Panc1 (cell line): ENCODE measurements around the gene EDDM3A. TPM values are rescaled to one million over a fixed set of nuclear protein-coding genes. Genes with fewer than 3 reads are reported as not detected.

Source experiments
- ATAC-seq: fragments of 200-7000 bp; cut with Tn5 transposase; 2 replicates; pipeline ENCODE4 v1.9.1; 2020; ENCODE audit warnings: mild to moderate bottlenecking, moderate library complexity
- BruUV-seq: library from RNA; stranded (reverse); fragments of 400-500 nt; replicated peaks from 2 replicates; lab custom pipeline; 2021; lab: Mats Ljungman, UMichigan
- CTCF ChIA-PET: fragments of 300-600 bp; sonication (Branson Sonifier 250); formaldehyde crosslinking; loops from one replicate; lab custom pipeline; 2022; ENCODE audit warnings: antibody characterized with exemption; lab: Charles Lee
- POLR2A ChIA-PET: fragments of 300-600 bp; sonication (Branson Sonifier 250); formaldehyde crosslinking; loops from one replicate; lab custom pipeline; 2022; ENCODE audit warnings: antibody characterized with exemption; lab: Charles Lee
- DNase-seq: peaks from one replicate; pipeline ENCODE4 v3.0.0-alpha.2; 2010; ENCODE audit warnings: low read depth, low spot score
- H3K27ac ChIP-seq: 2 replicates; pipeline ENCODE4 v1.5.1; 2011; ENCODE audit warnings: mild to moderate bottlenecking, low read length, inconsistent platforms
- H3K27me3 ChIP-seq: fragments of 200-500 bp; sonication (Bioruptor generic); 2 replicates; pipeline ENCODE4 v1.6.0; 2014; ENCODE audit warnings: low read length, inconsistent platforms; ENCODE audit not compliant: control insufficient read depth, insufficient read depth
- H3K36me3 ChIP-seq: fragments of 200-500 bp; sonication (Bioruptor generic); 2 replicates; pipeline ENCODE4 v1.5.1; 2014; ENCODE audit warnings: inconsistent platforms, mild to moderate bottlenecking, low read length, moderate library complexity; ENCODE audit not compliant: control insufficient read depth, insufficient read depth
- H3K4me1 ChIP-seq: 2 replicates; pipeline ENCODE4 v1.5.1; 2011; ENCODE audit warnings: inconsistent platforms, mild to moderate bottlenecking, low read length, moderate library complexity; ENCODE audit not compliant: control insufficient read depth, insufficient read depth
- H3K4me3 ChIP-seq, 2 experiments: 2 replicates each; pipeline ENCODE4 v1.5.1; 2011 to 2012; ENCODE audit warnings: low read depth in 2 of 2, low read length in 2 of 2, mild to moderate bottlenecking in 2 of 2, inconsistent platforms in 1 of 2, moderate library complexity in 1 of 2
- H3K9me3 ChIP-seq: fragments of 200-500 bp; sonication (Bioruptor generic); 2 replicates; pipeline ENCODE4 v1.5.1; 2014; ENCODE audit warnings: low read depth, mild to moderate bottlenecking, inconsistent platforms, low read length, moderate library complexity; ENCODE audit not compliant: control insufficient read depth, insufficient read depth
- CTCF ChIP-seq: fragments of 450-650 bp; IDR thresholded peaks from 2 replicates; pipeline ENCODE4 v1.5.1; 2017; ENCODE audit warnings: mild to moderate bottlenecking
- POLR2AphosphoS5 ChIP-seq: IDR thresholded peaks from 2 replicates; pipeline ENCODE4 v1.6.1; 2012; ENCODE audit warnings: mild to moderate bottlenecking, low read depth, low read length, moderate library complexity
- REST ChIP-seq, 2 experiments: IDR thresholded peaks; 2 replicates each; pipeline ENCODE4 v1.6.1; 2011 to 2012; ENCODE audit warnings: low read depth in 2 of 2, control low read depth in 1 of 2, low read length in 1 of 2, mild to moderate bottlenecking in 1 of 2, moderate library complexity in 1 of 2; ENCODE audit not compliant: insufficient read depth in 1 of 2
- SIN3A ChIP-seq: IDR thresholded peaks from 2 replicates; pipeline ENCODE4 v1.6.1; 2012; ENCODE audit warnings: low read depth, mild to moderate bottlenecking, low read length, moderate library complexity, borderline replicate concordance; ENCODE audit not compliant: insufficient read depth
- TCF7L2 ChIP-seq: IDR thresholded peaks from 2 replicates; pipeline ENCODE4 v1.6.1; 2011; ENCODE audit warnings: mild to moderate bottlenecking, low read depth, low read length, inconsistent platforms
- in situ Hi-C: cut with HindIII; loops from 2 replicates; pipeline ENCODE4 v1.10.0; 2016; ENCODE audit warnings: low sequenced_read_pairs, low pct_unique_long_range_greater_than_20kb
- intact Hi-C: fragments of 100-400 bp; cut with micrococcal nuclease; formaldehyde crosslinking; loops from one replicate; pipeline ENCODE4 v1.10.0; 2022; ENCODE audit not compliant: unreplicated experiment
- total RNA-seq: library from RNA; stranded (reverse); gene quantifications from one replicate; pipeline ENCODE4 v1.2.1, GENCODE V29; 2021; ENCODE audit not compliant: unreplicated experiment

EDDM3A gene
- total RNA-seq, 1 experiment from 2014 or later: not detected

GRCh38 chr14:20707622-20708021, 38.1 kb upstream of the EDDM3A start:
- DNase-seq: no peak
- intact Hi-C loops: no loop called here

GRCh38 chr14:20711261-20711660, 34.4 kb upstream of the EDDM3A start:
- Histone ChIP-seq H3K27ac (no peak overlapping the region), H3K4me1 (no peaks in the 10 kb centered on the region), H3K4me3 (no peak overlapping the region), H3K36me3 (no peaks in the 10 kb centered on the region), H3K9me3 (no peaks in the 10 kb centered on the region), H3K27me3 (peaks cover 4% of the 10 kb centered on the region)
- TF ChIP-seq CTCF (no peak), TCF7L2 (no peak), REST (IDR thresholded peaks at IDR 0.05; ENCODE audit: insufficient read depth in 1 of 2, low read depth in 2 of 2, low read length in 1 of 2) (no peak), SIN3A (no peak), POLR2AphosphoS5 (no peak)
- ATAC-seq (no peak), DNase-seq (no peak)
- no TSS peak for BruUV-seq
- intact Hi-C loops: no loop called here
- CTCF ChIA-PET: no interaction called here
- in situ Hi-C loops: no loop called here
- POLR2A ChIA-PET: no interaction called here

More at GRCh38 chr14:20707622-20708021, 38.1 kb upstream of the EDDM3A start:
- no peak overlapping the region for H3K4me3 ChIP-seq
- in situ Hi-C loops: no loop called here
- no peak for ATAC-seq
- peaks cover 4% of the 10 kb centered on the region for H3K27me3 ChIP-seq
- no peak overlapping the region for H3K27ac ChIP-seq
- no peaks in the 10 kb centered on the region for H3K36me3 ChIP-seq
- H3K9me3 ChIP-seq: no peaks in the 10 kb centered on the region
- BruUV-seq: no TSS peak
- POLR2A ChIA-PET: no interaction called here
- no peaks in the 10 kb centered on the region for H3K4me1 ChIP-seq
- TF ChIP-seq TCF7L2: no peak
- no peak for TF ChIP-seq REST (IDR thresholded peaks at IDR 0.05; ENCODE audit: insufficient read depth in 1 of 2, low read depth in 2 of 2, low read length in 1 of 2)
- TF ChIP-seq CTCF: no peak
- TF ChIP-seq POLR2AphosphoS5: no peak
- CTCF ChIA-PET: interaction anchor here (0.5 kb wide), 1 partner anchor 92 kb away, joined by 4 read pairs; no protein-coding TSS in a partner anchor
